ENCODE results near the gene HSPD1. TPM values are rescaled to one million over a fixed set of nuclear protein-coding genes. Genes with fewer than 3 reads are reported as not detected.

Gene HSPD1
- total and polyA plus RNA-seq, 2 of the 13 experiments (the other 11 are each of a cell fraction or from before 2014, with no cell fraction given): 685 to 2,610 TPM

DNA sequence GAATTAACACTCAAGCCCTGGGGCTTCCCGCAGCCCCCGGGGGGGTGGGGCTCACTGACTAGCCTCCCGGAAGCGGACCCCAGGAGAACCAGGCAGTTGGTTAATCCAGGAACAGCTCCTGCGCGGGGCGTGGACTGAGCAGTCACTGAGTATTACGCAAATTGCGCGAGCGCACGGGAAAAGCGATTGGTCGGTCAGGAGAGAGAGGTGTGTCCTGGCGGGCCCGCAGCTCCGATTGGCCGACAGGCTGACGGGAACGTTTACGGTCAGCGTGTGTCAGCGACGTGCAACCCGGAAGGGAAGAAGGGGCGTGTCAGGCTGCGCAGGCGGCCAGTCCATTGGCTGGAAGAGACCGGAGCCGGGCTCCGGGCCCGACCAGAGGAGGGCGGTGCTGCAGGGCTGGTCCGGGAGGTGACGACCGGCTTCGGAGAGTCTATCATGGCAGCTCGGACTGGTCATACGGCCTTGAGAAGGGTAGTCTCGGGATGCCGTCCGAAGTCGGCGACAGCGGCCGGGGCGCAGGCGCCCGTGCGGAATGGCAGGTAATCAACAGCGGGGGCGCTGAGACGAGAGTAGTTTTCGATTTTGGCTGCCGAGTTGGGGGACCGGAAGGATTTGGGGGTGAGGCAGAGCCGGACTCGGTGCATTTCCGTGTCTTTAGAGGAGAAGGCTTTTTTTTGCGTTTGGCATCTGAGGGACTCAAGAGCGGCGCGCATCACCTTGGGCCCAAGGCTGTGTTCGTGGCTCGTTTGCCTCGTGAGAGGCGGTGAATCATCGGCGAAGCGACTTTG, 46.3 kb downstream of the HSPD1 start, which contains the start of gene COQ10B (continued):
- no peak for TF ChIP-seq RNF219 (CRISPR knock-in tag; IDR thresholded peaks at IDR 0.05)
- TF ChIP-seq KLF13 (CRISPR knock-in tag; IDR thresholded peaks at IDR 0.05): no peak
- TF ChIP-seq, protein P1, sequence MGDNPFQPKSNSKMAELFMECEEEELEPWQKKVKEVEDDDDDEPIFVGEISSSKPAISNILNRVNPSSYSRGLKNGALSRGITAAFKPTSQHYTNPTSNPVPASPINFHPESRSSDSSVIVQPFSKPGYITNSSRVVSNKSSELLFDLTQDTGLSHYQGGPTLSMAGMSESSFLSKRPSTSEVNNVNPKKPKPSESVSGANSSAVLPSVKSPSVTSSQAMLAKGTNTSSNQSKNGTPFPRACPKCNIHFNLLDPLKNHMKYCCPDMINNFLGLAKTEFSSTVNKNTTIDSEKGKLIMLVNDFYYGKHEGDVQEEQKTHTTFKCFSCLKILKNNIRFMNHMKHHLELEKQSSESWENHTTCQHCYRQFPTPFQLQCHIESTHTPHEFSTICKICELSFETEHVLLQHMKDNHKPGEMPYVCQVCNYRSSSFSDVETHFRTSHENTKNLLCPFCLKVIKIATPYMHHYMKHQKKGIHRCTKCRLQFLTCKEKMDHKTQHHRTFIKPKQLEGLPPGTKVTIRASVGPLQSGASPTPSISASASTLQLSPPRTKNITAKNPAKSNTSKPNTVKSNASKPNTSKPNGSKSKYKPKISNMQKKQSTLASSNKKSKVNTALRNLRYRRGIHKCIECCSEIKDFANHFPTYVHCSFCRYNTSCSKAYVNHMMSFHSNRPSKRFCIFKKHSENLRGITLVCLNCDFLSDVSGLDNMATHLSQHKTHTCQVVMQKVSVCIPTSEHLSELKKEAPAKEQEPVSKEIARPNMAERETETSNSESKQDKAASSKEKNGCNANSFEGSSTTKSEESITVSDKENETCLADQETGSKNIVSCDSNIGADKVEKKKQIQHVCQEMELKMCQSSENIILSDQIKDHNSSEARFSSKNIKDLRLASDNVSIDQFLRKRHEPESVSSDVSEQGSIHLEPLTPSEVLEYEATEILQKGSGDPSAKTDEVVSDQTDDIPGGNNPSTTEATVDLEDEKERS (CRISPR knock-in tag; IDR thresholded peaks at IDR 0.05): no peak
- TF ChIP-seq DRAP1 (CRISPR knock-in tag; IDR thresholded peaks at IDR 0.05): peak; percentile 56; the same call in 1 of the 2 replicates
- TF ChIP-seq SMARCC2 (IDR thresholded peaks at IDR 0.05): no peak
- peak; percentile 95 for TF ChIP-seq AGO2 (optimal IDR thresholded peaks at IDR 0.05; ENCODE audit: low read depth, low read length)
- peak; percentile 64 for TF ChIP-seq ARNTL (CRISPR knock-in tag; IDR thresholded peaks at IDR 0.05)
- peak; percentile 100 for TF ChIP-seq HNRNPLL (IDR thresholded peaks at IDR 0.05; ENCODE audit: low read depth, low read length, poor library complexity, severe bottlenecking)
- TF ChIP-seq, protein P2, sequence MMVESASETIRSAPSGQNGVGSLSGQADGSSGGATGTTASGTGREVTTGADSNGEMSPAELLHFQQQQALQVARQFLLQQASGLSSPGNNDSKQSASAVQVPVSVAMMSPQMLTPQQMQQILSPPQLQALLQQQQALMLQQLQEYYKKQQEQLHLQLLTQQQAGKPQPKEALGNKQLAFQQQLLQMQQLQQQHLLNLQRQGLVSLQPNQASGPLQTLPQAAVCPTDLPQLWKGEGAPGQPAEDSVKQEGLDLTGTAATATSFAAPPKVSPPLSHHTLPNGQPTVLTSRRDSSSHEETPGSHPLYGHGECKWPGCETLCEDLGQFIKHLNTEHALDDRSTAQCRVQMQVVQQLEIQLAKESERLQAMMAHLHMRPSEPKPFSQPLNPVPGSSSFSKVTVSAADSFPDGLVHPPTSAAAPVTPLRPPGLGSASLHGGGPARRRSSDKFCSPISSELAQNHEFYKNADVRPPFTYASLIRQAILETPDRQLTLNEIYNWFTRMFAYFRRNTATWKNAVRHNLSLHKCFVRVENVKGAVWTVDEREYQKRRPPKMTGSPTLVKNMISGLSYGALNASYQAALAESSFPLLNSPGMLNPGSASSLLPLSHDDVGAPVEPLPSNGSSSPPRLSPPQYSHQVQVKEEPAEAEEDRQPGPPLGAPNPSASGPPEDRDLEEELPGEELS (CRISPR knock-in tag; IDR thresholded peaks at IDR 0.05): peak; percentile 65; the same call in 1 of the 2 replicates
- TF ChIP-seq, protein P3, sequence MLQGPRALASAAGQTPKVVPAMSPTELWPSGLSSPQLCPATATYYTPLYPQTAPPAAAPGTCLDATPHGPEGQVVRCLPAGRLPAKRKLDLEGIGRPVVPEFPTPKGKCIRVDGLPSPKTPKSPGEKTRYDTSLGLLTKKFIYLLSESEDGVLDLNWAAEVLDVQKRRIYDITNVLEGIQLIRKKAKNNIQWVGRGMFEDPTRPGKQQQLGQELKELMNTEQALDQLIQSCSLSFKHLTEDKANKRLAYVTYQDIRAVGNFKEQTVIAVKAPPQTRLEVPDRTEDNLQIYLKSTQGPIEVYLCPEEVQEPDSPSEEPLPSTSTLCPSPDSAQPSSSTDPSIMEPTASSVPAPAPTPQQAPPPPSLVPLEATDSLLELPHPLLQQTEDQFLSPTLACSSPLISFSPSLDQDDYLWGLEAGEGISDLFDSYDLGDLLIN (CRISPR knock-in tag; IDR thresholded peaks at IDR 0.05; ENCODE audit: borderline replicate concordance): no peak
- TF ChIP-seq FOXO1 (CRISPR knock-in tag; IDR thresholded peaks at IDR 0.05): no peak
- peak; percentile 22; the same call in 1 of the 2 replicates for TF ChIP-seq ZNF891 (CRISPR knock-in tag; IDR thresholded peaks at IDR 0.05)
- TF ChIP-seq ZBTB20 (CRISPR knock-in tag; IDR thresholded peaks at IDR 0.05; ENCODE audit: borderline replicate concordance, low read depth): no peak; the same call in 1 of the 2 replicates
- no peak for TF ChIP-seq ZNF121 (CRISPR knock-in tag; IDR thresholded peaks at IDR 0.05)
- TF ChIP-seq, protein P4, sequence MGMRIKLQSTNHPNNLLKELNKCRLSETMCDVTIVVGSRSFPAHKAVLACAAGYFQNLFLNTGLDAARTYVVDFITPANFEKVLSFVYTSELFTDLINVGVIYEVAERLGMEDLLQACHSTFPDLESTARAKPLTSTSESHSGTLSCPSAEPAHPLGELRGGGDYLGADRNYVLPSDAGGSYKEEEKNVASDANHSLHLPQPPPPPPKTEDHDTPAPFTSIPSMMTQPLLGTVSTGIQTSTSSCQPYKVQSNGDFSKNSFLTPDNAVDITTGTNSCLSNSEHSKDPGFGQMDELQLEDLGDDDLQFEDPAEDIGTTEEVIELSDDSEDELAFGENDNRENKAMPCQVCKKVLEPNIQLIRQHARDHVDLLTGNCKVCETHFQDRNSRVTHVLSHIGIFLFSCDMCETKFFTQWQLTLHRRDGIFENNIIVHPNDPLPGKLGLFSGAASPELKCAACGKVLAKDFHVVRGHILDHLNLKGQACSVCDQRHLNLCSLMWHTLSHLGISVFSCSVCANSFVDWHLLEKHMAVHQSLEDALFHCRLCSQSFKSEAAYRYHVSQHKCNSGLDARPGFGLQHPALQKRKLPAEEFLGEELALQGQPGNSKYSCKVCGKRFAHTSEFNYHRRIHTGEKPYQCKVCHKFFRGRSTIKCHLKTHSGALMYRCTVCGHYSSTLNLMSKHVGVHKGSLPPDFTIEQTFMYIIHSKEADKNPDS (CRISPR knock-in tag; IDR thresholded peaks at IDR 0.05): 0 out of 2 replicates have a peak, but pooled peaks have one; percentile 90
- no peak for TF ChIP-seq KDM1A (CRISPR knock-in tag; IDR thresholded peaks at IDR 0.05)
- TF ChIP-seq POGZ (CRISPR knock-in tag; IDR thresholded peaks at IDR 0.05): peak; percentile 77; the same call in 1 of the 2 replicates
